Measurements from ENCODE around the gene SYNDIG1L.

The SYNDIG1L gene

DNA sequence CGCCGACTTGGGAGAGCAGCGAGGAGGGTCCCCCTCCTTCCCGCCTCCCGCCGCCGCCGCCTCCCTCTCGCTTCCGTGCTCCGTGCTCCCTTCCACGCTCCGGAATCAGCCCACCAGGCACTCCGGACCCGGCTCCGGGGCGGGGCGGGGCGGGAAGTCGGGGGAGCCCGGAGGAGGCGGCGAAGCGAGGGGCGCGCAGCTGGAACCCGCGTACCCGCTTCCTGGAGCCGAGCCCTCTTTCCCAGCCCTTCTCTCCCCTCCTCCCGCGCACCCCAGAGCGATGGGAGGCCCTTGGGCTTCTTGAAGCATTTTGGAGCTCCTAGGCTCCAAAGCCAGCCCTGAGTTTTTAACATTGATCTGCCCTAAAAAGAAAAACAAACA lies at the start of gene SYNDIG1L:
Gene SYNDIG1L (minus strand): TSS at position 9 of the 381 bp plus-strand sequence. CDS start 16,466 bp downstream, outside the sequence.
- H3K36me3 ChIP-seq (ENCODE audit: control insufficient read depth, insufficient read depth, low read length) = no peaks in the 10 kb centered on the region
- no peaks in the 10 kb centered on the region for H3K9me3 ChIP-seq (ENCODE audit: control insufficient read depth, insufficient read depth, low read length)
- H3K9ac ChIP-seq (ENCODE audit: low read depth, low read length) = no peak within 1 kb of the TSS
- no peak within 1 kb of the TSS for H3K27ac ChIP-seq (ENCODE audit: low read depth, low read length)
- H3K4me1 ChIP-seq (ENCODE audit: control insufficient read depth, insufficient read depth, low read length) = peaks cover 40% of the 10 kb centered on the region
- H3K4me3 ChIP-seq (ENCODE audit: low read depth, low read length) = peak within 1 kb of the TSS; percentile 64
- peaks cover 19% of the 10 kb centered on the region for H3K27me3 ChIP-seq (ENCODE audit: control insufficient read depth, insufficient read depth, low read length)

DNA sequence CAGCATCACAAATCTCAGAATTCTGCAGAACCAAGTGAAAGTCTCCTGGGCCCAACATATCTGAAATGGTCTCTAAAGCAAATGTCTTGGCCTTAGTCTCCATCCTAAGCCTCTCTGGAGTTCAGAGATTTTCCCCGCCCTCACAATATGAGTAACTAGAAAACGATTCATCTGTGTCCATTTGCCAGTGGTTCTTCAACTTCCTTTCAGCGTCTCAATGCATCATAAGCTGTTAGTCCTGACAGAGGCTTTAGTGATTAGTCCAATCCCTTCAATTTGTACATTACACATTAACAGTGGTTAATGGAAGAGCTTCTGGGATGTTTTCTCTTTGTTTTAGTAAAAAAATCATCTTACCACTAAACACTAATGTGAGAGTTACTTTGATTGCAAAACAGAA lies 49.7 kb upstream of the SYNDIG1L start:
- no peak overlapping the region for H3K4me3 ChIP-seq (ENCODE audit: low read depth, low read length)

GRCh38 chr14:74474376-74474775 lies 48.4 kb upstream of the SYNDIG1L start:
- Histone ChIP-seq H3K9ac (ENCODE audit: low read depth, low read length) (no peak overlapping the region), H3K4me3 (ENCODE audit: low read depth, low read length) (no peak overlapping the region), H3K27ac (ENCODE audit: low read depth, low read length) (no peak overlapping the region), H3K4me1 (ENCODE audit: control insufficient read depth, insufficient read depth, low read length) (no peaks in the 10 kb centered on the region), H3K9me3 (ENCODE audit: control insufficient read depth, insufficient read depth, low read length) (no peaks in the 10 kb centered on the region), H3K36me3 (ENCODE audit: control insufficient read depth, insufficient read depth, low read length) (peaks cover 41% of the 10 kb centered on the region), H3K27me3 (ENCODE audit: control insufficient read depth, insufficient read depth, low read length) (no peaks in the 10 kb centered on the region)

More for the DNA sequence above, 49.7 kb upstream of the SYNDIG1L start:
- no peaks in the 10 kb centered on the region for H3K4me1 ChIP-seq (ENCODE audit: control insufficient read depth, insufficient read depth, low read length)
- peaks cover 54% of the 10 kb centered on the region for H3K36me3 ChIP-seq (ENCODE audit: control insufficient read depth, insufficient read depth, low read length)
- no peak overlapping the region for H3K9ac ChIP-seq (ENCODE audit: low read depth, low read length)
- H3K27ac ChIP-seq (ENCODE audit: low read depth, low read length) = no peak overlapping the region
- no peaks in the 10 kb centered on the region for H3K27me3 ChIP-seq (ENCODE audit: control insufficient read depth, insufficient read depth, low read length)
- no peaks in the 10 kb centered on the region for H3K9me3 ChIP-seq (ENCODE audit: control insufficient read depth, insufficient read depth, low read length)

DNA sequence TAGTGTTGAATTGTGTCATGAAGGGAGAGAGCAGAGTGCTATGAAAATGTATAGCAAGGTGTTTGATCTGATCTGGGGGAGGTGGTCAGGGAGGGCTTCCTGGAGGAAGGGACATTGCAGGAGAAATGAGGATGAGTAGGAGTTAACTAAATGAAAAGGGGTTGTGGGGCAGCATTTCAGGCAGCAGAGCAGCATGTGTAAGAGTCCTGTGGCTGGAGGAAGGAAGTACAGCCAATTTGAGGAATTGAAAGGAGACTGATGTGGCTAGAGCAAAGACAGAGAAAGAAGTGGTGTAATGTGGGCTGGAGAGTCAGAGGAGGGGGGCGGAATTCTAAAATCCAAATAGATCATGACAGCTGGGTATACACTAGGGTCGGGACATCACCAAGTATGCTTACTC lies 46.6 kb upstream of the SYNDIG1L start:
- Histone ChIP-seq H3K36me3 (ENCODE audit: control insufficient read depth, insufficient read depth, low read length) (peaks cover 26% of the 10 kb centered on the region; the same call in 1 of the 2 replicates), H3K9me3 (ENCODE audit: control insufficient read depth, insufficient read depth, low read length) (no peaks in the 10 kb centered on the region), H3K27ac (ENCODE audit: low read depth, low read length) (no peak overlapping the region), H3K9ac (ENCODE audit: low read depth, low read length) (no peak overlapping the region), H3K4me3 (ENCODE audit: low read depth, low read length) (no peak overlapping the region), H3K4me1 (ENCODE audit: control insufficient read depth, insufficient read depth, low read length) (no peaks in the 10 kb centered on the region), H3K27me3 (ENCODE audit: control insufficient read depth, insufficient read depth, low read length) (no peaks in the 10 kb centered on the region)

- no peaks in the 10 kb centered on the region for H3K27me3 ChIP-seq (ENCODE audit: control insufficient read depth, insufficient read depth, low read length)
- no peaks in the 10 kb centered on the region for H3K4me1 ChIP-seq (ENCODE audit: control insufficient read depth, insufficient read depth, low read length)
- no peak overlapping the region for H3K27ac ChIP-seq (ENCODE audit: low read depth, low read length)
Observed at GRCh38 chr14:74469548-74470518, 43.8 kb upstream of the SYNDIG1L start.

DNA sequence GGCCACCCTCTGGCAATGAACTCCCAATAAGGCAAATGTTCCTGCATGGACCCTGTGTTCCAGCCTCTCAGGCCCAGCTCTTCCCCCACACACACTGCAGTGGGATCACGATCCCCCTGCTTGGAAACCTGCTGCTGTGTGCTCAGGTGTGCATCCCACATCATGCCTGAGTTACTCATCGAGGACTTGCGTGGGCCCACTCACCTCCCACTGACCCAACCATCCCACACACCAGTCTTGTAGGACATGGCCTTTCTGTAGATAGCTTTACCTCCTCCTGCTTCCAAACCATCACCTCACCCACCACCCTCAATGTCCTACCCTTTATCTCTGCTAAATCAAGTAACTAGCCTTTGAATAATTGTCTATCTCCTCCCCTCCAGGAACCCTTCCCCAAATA lies 42.5 kb upstream of the SYNDIG1L start:
- Histone ChIP-seq H3K9ac (ENCODE audit: low read depth, low read length) (no peak overlapping the region), H3K9me3 (ENCODE audit: control insufficient read depth, insufficient read depth, low read length) (no peaks in the 10 kb centered on the region), H3K27me3 (ENCODE audit: control insufficient read depth, insufficient read depth, low read length) (no peaks in the 10 kb centered on the region), H3K27ac (ENCODE audit: low read depth, low read length) (no peak overlapping the region), H3K36me3 (ENCODE audit: control insufficient read depth, insufficient read depth, low read length) (peaks cover 3% of the 10 kb centered on the region; the same call in 1 of the 2 replicates), H3K4me3 (ENCODE audit: low read depth, low read length) (no peak overlapping the region), H3K4me1 (ENCODE audit: control insufficient read depth, insufficient read depth, low read length) (no peaks in the 10 kb centered on the region)

More at GRCh38 chr14:74469548-74470518, 43.8 kb upstream of the SYNDIG1L start:
- Histone ChIP-seq H3K36me3 (ENCODE audit: control insufficient read depth, insufficient read depth, low read length) (peaks cover 15% of the 10 kb centered on the region; the same call in 1 of the 2 replicates), H3K9me3 (ENCODE audit: control insufficient read depth, insufficient read depth, low read length) (no peaks in the 10 kb centered on the region), H3K4me3 (ENCODE audit: low read depth, low read length) (no peak overlapping the region), H3K9ac (ENCODE audit: low read depth, low read length) (no peak overlapping the region)

DNA sequence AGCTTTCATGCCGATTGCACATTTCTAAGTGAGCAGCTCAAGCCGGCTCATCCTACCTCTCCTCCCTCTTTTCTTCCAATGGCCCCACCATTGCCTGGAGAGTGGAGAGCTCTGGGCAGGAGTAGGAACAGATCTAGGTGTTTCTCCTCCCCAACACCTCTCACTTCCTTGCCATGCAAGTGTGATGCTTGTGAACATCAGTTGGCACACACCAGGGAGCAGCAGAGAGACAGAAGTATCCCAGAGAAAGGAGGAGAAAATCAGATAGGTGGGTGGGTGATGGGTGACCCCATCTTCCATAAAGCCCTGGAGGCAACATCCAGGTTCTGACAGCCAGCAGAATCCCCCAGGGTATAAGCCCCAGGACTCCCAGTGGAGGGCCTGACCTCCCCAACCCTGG lies 39.3 kb upstream of the SYNDIG1L start:
- Histone ChIP-seq H3K4me3 (ENCODE audit: low read depth, low read length) (no peak overlapping the region), H3K9me3 (ENCODE audit: control insufficient read depth, insufficient read depth, low read length) (no peaks in the 10 kb centered on the region), H3K36me3 (ENCODE audit: control insufficient read depth, insufficient read depth, low read length) (no peaks in the 10 kb centered on the region; the same call in 1 of the 2 replicates), H3K4me1 (ENCODE audit: control insufficient read depth, insufficient read depth, low read length) (no peaks in the 10 kb centered on the region), H3K27me3 (ENCODE audit: control insufficient read depth, insufficient read depth, low read length) (no peaks in the 10 kb centered on the region), H3K9ac (ENCODE audit: low read depth, low read length) (no peak overlapping the region), H3K27ac (ENCODE audit: low read depth, low read length) (no peak overlapping the region)

DNA sequence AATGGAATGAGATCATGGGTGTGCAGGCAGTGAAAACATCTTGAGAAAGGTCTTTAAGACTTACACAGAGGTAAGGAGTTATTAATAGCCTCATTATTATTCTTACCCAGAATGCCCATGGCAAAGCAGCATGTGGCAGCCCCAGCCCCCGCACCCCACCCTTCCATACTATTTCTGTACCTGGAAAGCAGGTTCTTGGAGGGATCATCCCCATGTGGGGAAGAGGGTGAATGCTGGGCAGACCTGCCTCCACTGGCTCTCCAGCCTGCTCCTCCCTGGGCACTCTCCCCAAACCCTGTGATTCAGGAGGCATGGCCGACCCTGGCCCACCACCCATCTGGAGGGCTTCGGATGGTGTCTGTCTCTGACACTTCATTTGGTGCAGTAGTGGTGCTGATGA lies 38.8 kb upstream of the SYNDIG1L start:
- no peak overlapping the region for H3K27ac ChIP-seq (ENCODE audit: low read depth, low read length)
- H3K4me1 ChIP-seq (ENCODE audit: control insufficient read depth, insufficient read depth, low read length) = peaks cover 2% of the 10 kb centered on the region; the same call in 1 of the 2 replicates
- no peaks in the 10 kb centered on the region for H3K36me3 ChIP-seq (ENCODE audit: control insufficient read depth, insufficient read depth, low read length)
- no peak overlapping the region for H3K9ac ChIP-seq (ENCODE audit: low read depth, low read length)
- H3K27me3 ChIP-seq (ENCODE audit: control insufficient read depth, insufficient read depth, low read length) = no peaks in the 10 kb centered on the region
- no peaks in the 10 kb centered on the region for H3K9me3 ChIP-seq (ENCODE audit: control insufficient read depth, insufficient read depth, low read length)
- H3K4me3 ChIP-seq (ENCODE audit: low read depth, low read length) = no peak overlapping the region

DNA sequence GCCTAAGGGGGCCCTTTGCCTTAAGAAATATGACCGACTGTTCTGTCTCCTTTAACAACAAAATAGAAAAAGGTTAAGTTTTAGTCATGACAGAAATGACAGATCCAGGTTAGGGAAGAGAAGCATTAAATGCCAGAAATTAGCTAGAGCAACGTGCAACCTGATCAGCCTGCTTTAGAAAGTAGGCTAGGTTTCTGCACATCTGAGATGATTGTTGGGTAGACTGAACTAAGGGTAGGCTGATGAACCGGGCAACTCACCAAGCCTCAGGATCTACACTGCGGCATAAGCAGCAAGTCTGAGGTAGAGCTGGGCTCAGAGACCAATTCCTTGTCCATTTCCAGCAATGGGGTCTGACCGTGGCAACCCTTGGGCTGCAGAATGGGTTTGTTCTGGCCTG lies 37.7 kb upstream of the SYNDIG1L start:
- Histone ChIP-seq H3K27me3 (ENCODE audit: control insufficient read depth, insufficient read depth, low read length) (no peaks in the 10 kb centered on the region), H3K36me3 (ENCODE audit: control insufficient read depth, insufficient read depth, low read length) (no peaks in the 10 kb centered on the region), H3K27ac (ENCODE audit: low read depth, low read length) (no peak overlapping the region), H3K9me3 (ENCODE audit: control insufficient read depth, insufficient read depth, low read length) (no peaks in the 10 kb centered on the region), H3K4me3 (ENCODE audit: low read depth, low read length) (no peak overlapping the region), H3K9ac (ENCODE audit: low read depth, low read length) (no peak overlapping the region), H3K4me1 (ENCODE audit: control insufficient read depth, insufficient read depth, low read length) (peaks cover 3% of the 10 kb centered on the region; the same call in 1 of the 2 replicates)

DNA sequence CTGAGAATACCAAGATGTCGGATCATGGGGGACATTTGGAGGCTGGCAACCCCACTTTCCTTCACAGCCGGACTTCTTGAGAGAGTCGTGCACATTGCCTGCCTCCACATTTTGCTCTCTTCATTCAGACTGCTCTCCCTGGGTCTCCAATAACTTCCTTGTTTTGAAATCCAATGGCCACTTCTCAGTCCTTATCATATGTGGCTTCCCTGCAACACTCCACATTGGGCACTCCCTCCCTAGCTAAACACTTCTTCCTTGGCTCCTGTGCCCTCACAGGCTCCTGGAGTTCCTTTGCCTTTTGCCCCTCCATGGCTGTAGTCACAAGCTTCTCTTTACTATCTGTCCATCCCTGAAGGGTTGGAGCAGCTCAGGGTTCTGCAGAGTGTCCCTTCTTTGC lies 37.0 kb upstream of the SYNDIG1L start:
- Histone ChIP-seq H3K9ac (ENCODE audit: low read depth, low read length) (no peak overlapping the region), H3K9me3 (ENCODE audit: control insufficient read depth, insufficient read depth, low read length) (no peaks in the 10 kb centered on the region), H3K4me1 (ENCODE audit: control insufficient read depth, insufficient read depth, low read length) (peaks cover 3% of the 10 kb centered on the region; the same call in 1 of the 2 replicates), H3K27ac (ENCODE audit: low read depth, low read length) (no peak overlapping the region), H3K4me3 (ENCODE audit: low read depth, low read length) (no peak overlapping the region), H3K27me3 (ENCODE audit: control insufficient read depth, insufficient read depth, low read length) (no peaks in the 10 kb centered on the region), H3K36me3 (ENCODE audit: control insufficient read depth, insufficient read depth, low read length) (no peaks in the 10 kb centered on the region)

DNA sequence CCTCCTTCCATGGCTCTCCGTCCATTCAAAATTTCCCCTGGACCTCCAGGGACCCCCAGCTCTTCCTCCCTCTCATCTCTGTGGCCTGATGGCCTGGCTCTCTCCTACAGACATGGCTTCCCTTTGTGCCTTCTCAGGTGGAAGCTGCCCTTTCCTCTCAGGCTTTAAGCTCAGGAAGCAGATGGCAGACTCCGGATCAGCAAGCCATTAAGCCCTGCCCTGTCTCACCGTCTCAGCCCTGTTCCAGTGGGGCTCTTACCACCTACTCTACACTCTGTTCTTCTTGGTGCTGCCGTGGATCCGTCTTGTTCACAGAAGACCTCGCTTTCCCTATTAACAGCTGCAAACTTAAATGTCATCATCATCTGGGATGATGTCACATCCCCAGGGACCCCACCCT lies 34.0 kb upstream of the SYNDIG1L start:
- H3K36me3 ChIP-seq (ENCODE audit: control insufficient read depth, insufficient read depth, low read length) = no peaks in the 10 kb centered on the region
- H3K27ac ChIP-seq (ENCODE audit: low read depth, low read length) = no peak overlapping the region
- no peak overlapping the region for H3K4me3 ChIP-seq (ENCODE audit: low read depth, low read length)
- peaks cover 1% of the 10 kb centered on the region; the same call in 1 of the 2 replicates for H3K9me3 ChIP-seq (ENCODE audit: control insufficient read depth, insufficient read depth, low read length)
- H3K27me3 ChIP-seq (ENCODE audit: control insufficient read depth, insufficient read depth, low read length) = no peaks in the 10 kb centered on the region
- H3K9ac ChIP-seq (ENCODE audit: low read depth, low read length) = no peak overlapping the region
- H3K4me1 ChIP-seq (ENCODE audit: control insufficient read depth, insufficient read depth, low read length) = peaks cover 3% of the 10 kb centered on the region; the same call in 1 of the 2 replicates
